CD4-positive, alpha-beta T cell (primary cell): ENCODE measurements around the gene ADAM11. TPM values are rescaled to one million over a fixed set of nuclear protein-coding genes. Genes with fewer than 3 reads are reported as not detected.
"Not testable (repeated sequence)": the region's sequence is repeated elsewhere in the genome, so short reads cannot be mapped to it uniquely, and the experiment has no call there.

Experiments
- ATAC-seq: fragments of 200-7000 bp; cut with Tn5 transposase; one replicate; pipeline ENCODE4 v1.10.0; 2022; ENCODE audit warnings: mild to moderate bottlenecking; ENCODE audit not compliant: poor library complexity
- CTCF ChIA-PET: fragments of 350-600 bp; sonication (Branson Sonifier 250); formaldehyde crosslinking; loops from one replicate; lab custom pipeline; 2021; ENCODE audit warnings: antibody characterized with exemption, inconsistent platforms; lab: Charles Lee
- POLR2A ChIA-PET: fragments of 350-600 bp; sonication (Branson Sonifier 250); formaldehyde crosslinking; loops from one replicate; lab custom pipeline; 2021; ENCODE audit warnings: antibody characterized with exemption, inconsistent platforms; lab: Charles Lee
- DNase-seq, 14 experiments: peaks; one replicate each; pipeline ENCODE4 v3.0.0-alpha.2; 2013 to 2020; ENCODE audit warnings: mixed read lengths in 2 of 14
- H3K27ac ChIP-seq, 2 donors: one replicate each; pipeline versions ENCODE4 v1.5.1 to v1.7.0; 2013; ENCODE audit warnings: low read length in 2 of 2, low read depth in 1 of 2, mild to moderate bottlenecking in 1 of 2
- H3K27me3 ChIP-seq, 2 experiments: 1 replicate in 1 of 2; 2 replicates in 1 of 2; pipeline versions ENCODE4 v1.6.1 to v1.7.0; 2013; ENCODE audit warnings: low read length in 2 of 2, control low read depth in 1 of 2, mild to moderate bottlenecking in 1 of 2, moderate library complexity in 1 of 2; ENCODE audit not compliant: insufficient read depth in 2 of 2, control insufficient read depth in 1 of 2
- H3K36me3 ChIP-seq: one replicate; pipeline ENCODE4 v1.6.1; 2013; ENCODE audit warnings: low read length, control low read depth; ENCODE audit not compliant: insufficient read depth
- H3K4me1 ChIP-seq: one replicate; pipeline ENCODE4 v1.6.1; 2013; ENCODE audit warnings: low read length, control low read depth; ENCODE audit not compliant: insufficient read depth
- H3K4me3 ChIP-seq: one replicate; pipeline ENCODE4 v1.5.1; 2013; ENCODE audit warnings: mild to moderate bottlenecking, low read length, moderate library complexity
- H3K9me3 ChIP-seq, 2 experiments: 1 replicate in 1 of 2; 2 replicates in 1 of 2; pipeline versions ENCODE4 v1.6.1 to v1.7.0; 2013; ENCODE audit warnings: low read length in 2 of 2, mild to moderate bottlenecking in 2 of 2, control low read depth in 1 of 2, moderate library complexity in 1 of 2; ENCODE audit not compliant: control insufficient read depth in 1 of 2, insufficient read depth in 1 of 2
- H3K27ac Mint-ChIP-seq: one replicate; pipeline ENCODE4 v1.8.0; 2020; ENCODE audit warnings: mixed read lengths
- H3K27me3 Mint-ChIP-seq: one replicate; pipeline ENCODE4 v1.8.0; 2021; ENCODE audit warnings: mixed read lengths
- H3K36me3 Mint-ChIP-seq: one replicate; pipeline ENCODE4 v1.8.0; 2021; ENCODE audit warnings: low read depth, mixed read lengths
- H3K4me1 Mint-ChIP-seq: one replicate; pipeline ENCODE4 v1.8.0; 2021; ENCODE audit warnings: low read depth, mixed read lengths
- H3K4me3 Mint-ChIP-seq: one replicate; pipeline ENCODE4 v1.8.0; 2020; ENCODE audit warnings: mild to moderate bottlenecking, mixed read lengths
- H3K9me3 Mint-ChIP-seq: one replicate; pipeline ENCODE4 v1.8.0; 2020; ENCODE audit warnings: mixed read lengths
- intact Hi-C, 2 experiments: fragments of 100-400 bp; cut with DNase I in 1 of 2; cut with micrococcal nuclease in 1 of 2; formaldehyde crosslinking; loops; one replicate each; pipeline versions ENCODE4 v1.15.1 to v1.9.0; 2023 to 2025; cut with DNase I, micrococcal nuclease
- total RNA-seq, 174 experiments: library from RNA in 2 of 174; stranded (reverse) in 2 of 174; gene quantifications; one replicate each; pipeline ENCODE4 v1.2.3 and lab custom pipeline; 2021 to 2026
- TF ChIP-seq, protein P1 (sequence below): fragments of 200-600 bp; IDR thresholded peaks from one replicate; pipeline ENCODE4 v1.8.0; 2022; ENCODE audit warnings: antibody characterized with exemption, mild to moderate bottlenecking

Gene ADAM11
- total RNA-seq, 2 experiments from 2014 or later: 0.16 to 0.47 TPM

- DNase-seq: no peak
- H3K27ac Mint-ChIP-seq: no peak overlapping the region
- no peak overlapping the region for H3K4me3 ChIP-seq
- H3K9me3 ChIP-seq: no peaks in the 10 kb centered on the region
- H3K4me1 Mint-ChIP-seq: no peaks in the 10 kb centered on the region
- ChIA-PET CTCF (no interaction called here), POLR2A (interaction anchor here (0.6 kb wide), 1 partner anchor 401 kb away, joined by 4 read pairs; no protein-coding TSS in a partner anchor)
- no peak for ATAC-seq
- peaks cover 5% of the 10 kb centered on the region for H3K27me3 Mint-ChIP-seq
- H3K27me3 ChIP-seq: peaks cover 0 to under 1% of the 10 kb centered on the region in 2 experiments
- no peaks in the 10 kb centered on the region for H3K9me3 Mint-ChIP-seq
- no peaks in the 10 kb centered on the region for H3K36me3 ChIP-seq
- no peak overlapping the region for H3K4me3 Mint-ChIP-seq
- no peaks in the 10 kb centered on the region for H3K4me1 ChIP-seq
- no peak overlapping the region for H3K27ac ChIP-seq
- TF ChIP-seq, protein P1, sequence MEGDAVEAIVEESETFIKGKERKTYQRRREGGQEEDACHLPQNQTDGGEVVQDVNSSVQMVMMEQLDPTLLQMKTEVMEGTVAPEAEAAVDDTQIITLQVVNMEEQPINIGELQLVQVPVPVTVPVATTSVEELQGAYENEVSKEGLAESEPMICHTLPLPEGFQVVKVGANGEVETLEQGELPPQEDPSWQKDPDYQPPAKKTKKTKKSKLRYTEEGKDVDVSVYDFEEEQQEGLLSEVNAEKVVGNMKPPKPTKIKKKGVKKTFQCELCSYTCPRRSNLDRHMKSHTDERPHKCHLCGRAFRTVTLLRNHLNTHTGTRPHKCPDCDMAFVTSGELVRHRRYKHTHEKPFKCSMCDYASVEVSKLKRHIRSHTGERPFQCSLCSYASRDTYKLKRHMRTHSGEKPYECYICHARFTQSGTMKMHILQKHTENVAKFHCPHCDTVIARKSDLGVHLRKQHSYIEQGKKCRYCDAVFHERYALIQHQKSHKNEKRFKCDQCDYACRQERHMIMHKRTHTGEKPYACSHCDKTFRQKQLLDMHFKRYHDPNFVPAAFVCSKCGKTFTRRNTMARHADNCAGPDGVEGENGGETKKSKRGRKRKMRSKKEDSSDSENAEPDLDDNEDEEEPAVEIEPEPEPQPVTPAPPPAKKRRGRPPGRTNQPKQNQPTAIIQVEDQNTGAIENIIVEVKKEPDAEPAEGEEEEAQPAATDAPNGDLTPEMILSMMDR: no peak
- intact Hi-C loops: no loop called here
- peaks cover 14% of the 10 kb centered on the region for H3K36me3 Mint-ChIP-seq
These were observed 7.0 kb upstream of the ADAM11 start for GRCh38 chr17:44751806-44752205.

GRCh38 chr17:44752953-44753861, 5.6 kb upstream of the ADAM11 start:
- Histone ChIP-seq H3K27ac (no peak overlapping the region), H3K27me3 (peaks cover 11 to 13% of the 10 kb centered on the region in 2 experiments), H3K4me3 (no peak overlapping the region), H3K4me1 (peaks cover 1% of the 10 kb centered on the region), H3K36me3 (no peaks in the 10 kb centered on the region), H3K9me3 (peaks cover 0 to 2% of the 10 kb centered on the region in 2 experiments)
- ChIA-PET CTCF (no interaction called here), POLR2A (no interaction called here)
- H3K4me3 Mint-ChIP-seq: no peak overlapping the region
- H3K4me1 Mint-ChIP-seq: no peaks in the 10 kb centered on the region
- DNase-seq (no peak), ATAC-seq (no peak)
- no peak overlapping the region for H3K27ac Mint-ChIP-seq
- TF ChIP-seq, protein P1: no peak
- H3K36me3 Mint-ChIP-seq: peaks cover 5% of the 10 kb centered on the region
- intact Hi-C loops: no loop called here
- H3K27me3 Mint-ChIP-seq: peaks cover 19% of the 10 kb centered on the region
- no peaks in the 10 kb centered on the region for H3K9me3 Mint-ChIP-seq

DNA sequence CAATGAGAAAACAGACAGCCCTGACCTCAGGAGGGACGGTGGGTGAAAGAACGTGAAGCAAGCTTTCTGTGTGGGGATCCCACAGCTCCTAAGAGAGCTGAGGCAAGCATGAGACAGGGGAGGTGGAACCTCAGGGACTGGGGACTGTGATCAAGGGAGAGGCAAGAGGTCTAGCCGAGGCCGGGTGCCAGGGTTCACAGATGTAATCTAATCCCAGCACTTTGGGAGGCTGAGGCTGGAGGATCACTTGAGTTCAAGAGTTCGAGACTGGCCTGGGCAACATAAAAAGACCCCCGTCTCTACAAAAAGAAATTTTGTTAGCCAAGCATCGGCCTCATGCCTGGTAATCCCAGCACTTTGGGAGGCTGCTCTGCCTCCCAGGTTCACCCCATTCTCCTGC, 4.5 kb upstream of the ADAM11 start:
- Mint-ChIP-seq H3K36me3 (peaks cover 5% of the 10 kb centered on the region), H3K4me1 (no peaks in the 10 kb centered on the region), H3K9me3 (no peaks in the 10 kb centered on the region), H3K4me3 (no peak overlapping the region), H3K27ac (no peak overlapping the region), H3K27me3 (peaks cover 21% of the 10 kb centered on the region)
- peaks cover 8% of the 10 kb centered on the region for H3K4me1 ChIP-seq
- H3K27ac ChIP-seq: no peak overlapping the region
- intact Hi-C loops: no loop called here
- H3K4me3 ChIP-seq: no peak overlapping the region
- TF ChIP-seq, protein P1: no peak
- no peak for DNase-seq
- POLR2A ChIA-PET: no interaction called here
- ATAC-seq: no peak
- no peaks in the 10 kb centered on the region for H3K36me3 ChIP-seq
- H3K27me3 ChIP-seq: peaks cover 16 to 18% of the 10 kb centered on the region in 2 experiments
- CTCF ChIA-PET: no interaction called here
- H3K9me3 ChIP-seq: peaks cover 0 to 7% of the 10 kb centered on the region in 2 experiments

DNA sequence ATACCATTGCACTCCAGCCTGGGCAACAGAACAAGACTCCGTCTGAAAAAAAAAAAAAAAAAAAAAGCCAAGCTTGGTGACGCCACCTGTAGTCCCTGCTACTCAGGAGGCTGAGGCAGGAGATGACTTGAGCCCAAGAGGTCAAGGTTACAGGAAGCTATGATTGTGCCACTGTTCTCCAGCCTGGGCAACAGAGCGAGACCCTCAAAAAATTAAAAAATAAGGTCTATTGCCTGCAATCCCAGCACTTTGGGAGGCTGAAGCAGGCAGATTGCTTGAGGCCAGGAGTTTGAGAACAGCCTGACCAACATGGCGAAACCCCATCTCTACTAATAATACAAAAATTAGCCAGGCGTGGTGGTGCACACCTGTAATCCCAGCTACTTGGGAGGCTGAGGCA, 3.6 kb upstream of the ADAM11 start:
- peaks cover 24% of the 10 kb centered on the region for H3K27me3 Mint-ChIP-seq
- Histone ChIP-seq H3K27me3 (peaks cover 26 to 27% of the 10 kb centered on the region in 2 experiments), H3K4me1 (peaks cover 15% of the 10 kb centered on the region), H3K9me3 (peaks cover 0 to 13% of the 10 kb centered on the region in 2 experiments)
- POLR2A ChIA-PET, H3K27ac Mint-ChIP-seq, CTCF ChIA-PET, H3K4me1 Mint-ChIP-seq, H3K27ac ChIP-seq, H3K4me3 ChIP-seq, ATAC-seq, H3K9me3 Mint-ChIP-seq, DNase-seq, H3K36me3 ChIP-seq, intact Hi-C loops, H3K36me3 Mint-ChIP-seq, H3K4me3 Mint-ChIP-seq: not testable (repeated sequence)
